ENCODE data around the gene PPP1R14D. TPM values are rescaled to one million over a fixed set of nuclear protein-coding genes. Genes with fewer than 3 reads are reported as not detected.
A peak's percentile ranks its signal among the peaks of the same experiment; 100 is the strongest.

Gene PPP1R14D
- total and polyA plus RNA-seq, 2 experiments from 2014 or later: not detected

- H3K4me3 Mint-ChIP-seq: peak overlapping the region; percentile 99
- peak; percentile 18 for ATAC-seq
Observed at GRCh38 chr15:40847223-40847961, 18.9 kb upstream of the PPP1R14D start.

DNA sequence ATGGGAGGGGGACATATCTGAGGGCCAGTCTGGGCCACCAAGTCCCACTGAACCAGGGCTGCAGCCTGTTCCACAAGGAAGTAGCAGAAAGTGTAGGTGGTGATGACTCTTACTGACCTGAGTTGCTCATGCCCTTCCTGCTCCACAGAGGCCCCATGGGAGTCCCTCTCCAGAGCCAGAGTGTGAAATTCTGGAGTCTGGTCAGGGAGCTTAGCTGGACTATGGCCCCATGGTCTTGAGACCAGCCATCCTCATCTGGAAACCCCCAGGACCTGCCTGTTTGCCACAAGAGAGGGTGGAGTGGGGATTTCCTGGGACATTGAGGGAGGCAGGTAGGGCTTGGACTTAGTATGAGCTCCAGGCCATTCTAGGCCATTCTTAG lies 18.3 kb upstream of the PPP1R14D start:
- H3K36me3 ChIP-seq (ENCODE audit: insufficient read depth): peaks cover 7% of the 10 kb centered on the region
- peaks cover 62% of the 10 kb centered on the region for H3K36me3 Mint-ChIP-seq (ENCODE audit: low read depth)
- H3F3A ChIP-seq (replicated peaks; ENCODE audit: low read depth): peaks cover 7% of the 10 kb centered on the region; the same call in 1 of the 2 replicates
- peaks cover 42% of the 10 kb centered on the region for H3K4me1 Mint-ChIP-seq
- H3K4me1 ChIP-seq (ENCODE audit: insufficient read depth): peaks cover 36% of the 10 kb centered on the region
- TF ChIP-seq, protein P1, sequence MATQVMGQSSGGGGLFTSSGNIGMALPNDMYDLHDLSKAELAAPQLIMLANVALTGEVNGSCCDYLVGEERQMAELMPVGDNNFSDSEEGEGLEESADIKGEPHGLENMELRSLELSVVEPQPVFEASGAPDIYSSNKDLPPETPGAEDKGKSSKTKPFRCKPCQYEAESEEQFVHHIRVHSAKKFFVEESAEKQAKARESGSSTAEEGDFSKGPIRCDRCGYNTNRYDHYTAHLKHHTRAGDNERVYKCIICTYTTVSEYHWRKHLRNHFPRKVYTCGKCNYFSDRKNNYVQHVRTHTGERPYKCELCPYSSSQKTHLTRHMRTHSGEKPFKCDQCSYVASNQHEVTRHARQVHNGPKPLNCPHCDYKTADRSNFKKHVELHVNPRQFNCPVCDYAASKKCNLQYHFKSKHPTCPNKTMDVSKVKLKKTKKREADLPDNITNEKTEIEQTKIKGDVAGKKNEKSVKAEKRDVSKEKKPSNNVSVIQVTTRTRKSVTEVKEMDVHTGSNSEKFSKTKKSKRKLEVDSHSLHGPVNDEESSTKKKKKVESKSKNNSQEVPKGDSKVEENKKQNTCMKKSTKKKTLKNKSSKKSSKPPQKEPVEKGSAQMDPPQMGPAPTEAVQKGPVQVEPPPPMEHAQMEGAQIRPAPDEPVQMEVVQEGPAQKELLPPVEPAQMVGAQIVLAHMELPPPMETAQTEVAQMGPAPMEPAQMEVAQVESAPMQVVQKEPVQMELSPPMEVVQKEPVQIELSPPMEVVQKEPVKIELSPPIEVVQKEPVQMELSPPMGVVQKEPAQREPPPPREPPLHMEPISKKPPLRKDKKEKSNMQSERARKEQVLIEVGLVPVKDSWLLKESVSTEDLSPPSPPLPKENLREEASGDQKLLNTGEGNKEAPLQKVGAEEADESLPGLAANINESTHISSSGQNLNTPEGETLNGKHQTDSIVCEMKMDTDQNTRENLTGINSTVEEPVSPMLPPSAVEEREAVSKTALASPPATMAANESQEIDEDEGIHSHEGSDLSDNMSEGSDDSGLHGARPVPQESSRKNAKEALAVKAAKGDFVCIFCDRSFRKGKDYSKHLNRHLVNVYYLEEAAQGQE (IDR thresholded peaks at IDR 0.05; ENCODE audit: unreplicated experiment): no peak
- TF ChIP-seq ETS1 (IDR thresholded peaks at IDR 0.05) (no peak), ZNF331 (CRISPR knock-in tag; IDR thresholded peaks at IDR 0.05; ENCODE audit: low read depth) (no peak), EZH2 (IDR thresholded peaks at IDR 0.05; ENCODE audit: low read depth, unreplicated experiment) (no peak)
- H3K9me2 ChIP-seq (ENCODE audit: insufficient read depth): no peaks in the 10 kb centered on the region
- H2AFZ ChIP-seq: no peak overlapping the region
- H3K4me3 ChIP-seq: peak overlapping the region; percentile 97
- H3K79me2 ChIP-seq (replicated peaks; ENCODE audit: insufficient read depth): peaks cover 66% of the 10 kb centered on the region
- H3K9me3 Mint-ChIP-seq: 0 out of 3 replicates have a peak, but pooled peaks cover 3% of the 10 kb centered on the region
- no peak for ATAC-seq
- H4K20me1 ChIP-seq (replicated peaks; ENCODE audit: insufficient read depth): peaks cover 36% of the 10 kb centered on the region
- H3K27ac ChIP-seq (ENCODE audit: low read depth): 0 out of 2 replicates have a peak overlapping the region, but pooled peaks have one; percentile 50
- 0 out of 2 replicates have a peak overlapping the region, but pooled peaks have one; percentile 5 for H3K27ac Mint-ChIP-seq
- DNase-seq (ENCODE audit: low spot score): no peak
- H3K27me3 ChIP-seq (ENCODE audit: insufficient read depth): 0 out of 2 replicates have a peak, but pooled peaks cover 4% of the 10 kb centered on the region
- peaks cover 23% of the 10 kb centered on the region for H3K27me3 Mint-ChIP-seq (ENCODE audit: insufficient read depth, low read depth, poor library complexity)
- peak overlapping the region; percentile 99 for H3K4me3 Mint-ChIP-seq
- H3K4me2 ChIP-seq: peak overlapping the region; percentile 100

More at GRCh38 chr15:40847223-40847961, 18.9 kb upstream of the PPP1R14D start:
- Histone ChIP-seq H3K36me3 (ENCODE audit: insufficient read depth) (peaks cover 7% of the 10 kb centered on the region), H3F3A (replicated peaks; ENCODE audit: low read depth) (peaks cover 7% of the 10 kb centered on the region; the same call in 1 of the 2 replicates), H3K4me2 (peak overlapping the region; percentile 100), H3K9me2 (ENCODE audit: insufficient read depth) (no peaks in the 10 kb centered on the region), H4K20me1 (replicated peaks; ENCODE audit: insufficient read depth) (peaks cover 36% of the 10 kb centered on the region), H3K79me2 (replicated peaks; ENCODE audit: insufficient read depth) (peaks cover 71% of the 10 kb centered on the region), H3K27me3 (ENCODE audit: insufficient read depth) (0 out of 2 replicates have a peak, but pooled peaks cover 4% of the 10 kb centered on the region), H2AFZ (no peak overlapping the region), H3K4me1 (ENCODE audit: insufficient read depth) (peaks cover 36% of the 10 kb centered on the region), H3K4me3 (peak overlapping the region; percentile 97), H3K27ac (ENCODE audit: low read depth) (0 out of 2 replicates have a peak overlapping the region, but pooled peaks have one; percentile 50)
- peak; percentile 81 for DNase-seq (ENCODE audit: low spot score)
- 0 out of 3 replicates have a peak, but pooled peaks cover 3% of the 10 kb centered on the region for H3K9me3 Mint-ChIP-seq
- peaks cover 42% of the 10 kb centered on the region for H3K4me1 Mint-ChIP-seq
- H3K27me3 Mint-ChIP-seq (ENCODE audit: insufficient read depth, low read depth, poor library complexity): peaks cover 23% of the 10 kb centered on the region
- H3K27ac Mint-ChIP-seq: 0 out of 2 replicates have a peak overlapping the region, but pooled peaks have one; percentile 5
- peaks cover 67% of the 10 kb centered on the region for H3K36me3 Mint-ChIP-seq (ENCODE audit: low read depth)
- no peak for TF ChIP-seq JUNB (IDR thresholded peaks at IDR 0.05; ENCODE audit: unreplicated experiment)
- TF ChIP-seq ZNF331 (CRISPR knock-in tag; IDR thresholded peaks at IDR 0.05; ENCODE audit: low read depth): no peak
- TF ChIP-seq POLR2AphosphoS5 (IDR thresholded peaks at IDR 0.05; ENCODE audit: low read depth): no peak
- TF ChIP-seq CTCF (conservative IDR thresholded peaks at IDR 0.05; ENCODE audit: low read depth in 2 of 2): no peak

Measured in GM23338 (cell line).